ENCODE data around the gene PPM1E. TPM values are rescaled to one million over a fixed set of nuclear protein-coding genes. Genes with fewer than 3 reads are reported as not detected.

The PPM1E gene
- total and polyA plus RNA-seq, 2 of the 8 experiments (the other 6 are each of a cell fraction or from before 2014, with no cell fraction given) = 5.0 to 10.4 TPM

DNA sequence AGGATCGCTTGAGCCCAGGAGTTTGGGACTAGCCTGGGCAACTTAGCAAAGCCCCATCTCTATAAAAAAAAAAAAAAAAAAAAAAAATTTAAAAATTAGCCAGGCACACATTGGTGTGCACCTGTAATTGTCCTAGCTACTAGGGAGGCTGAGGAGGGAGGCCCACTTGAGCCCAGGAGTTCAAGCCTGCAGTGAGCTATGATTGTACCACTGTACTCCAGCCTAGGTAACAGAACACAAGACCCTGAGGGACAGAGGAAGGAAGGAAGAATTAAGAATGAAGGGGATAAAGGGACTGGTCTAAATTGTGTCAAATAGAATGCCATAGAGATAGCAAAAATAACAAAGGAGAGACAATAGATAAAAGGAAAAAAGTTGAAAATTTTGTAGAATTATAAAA, 248.2 kb downstream of the PPM1E start:
- no peak for FAIRE-seq
- no peak overlapping the region for H3K4me3 ChIP-seq (ENCODE audit: extremely low read depth in 1 of 4, insufficient read depth in 2 of 4, low read depth in 3 of 4, low read length in 4 of 4)
- CTCF ChIA-PET (ENCODE audit: partially characterized antibody) = interaction anchor here (1.0 to 2.9 kb wide), 7 partner anchors 33 to 425 kb away, joined by 3 to 8 read pairs (median 4); no protein-coding TSS in a partner anchor
- H3K23ac ChIP-seq (ENCODE audit: insufficient read length) = no peak overlapping the region
- H4K8ac ChIP-seq (ENCODE audit: extremely low read depth, insufficient read depth, low read length) = no peak overlapping the region
- no peak overlapping the region for H3K4ac ChIP-seq (replicated peaks; ENCODE audit: insufficient read length, low read depth, low read length)
- no peaks in the 10 kb centered on the region for H3K79me1 ChIP-seq (ENCODE audit: low read depth, low read length)
- no peak overlapping the region for H3K14ac ChIP-seq (ENCODE audit: insufficient read length)
- no peak overlapping the region for H2BK20ac ChIP-seq (ENCODE audit: low read length)
- H3K56ac ChIP-seq (replicated peaks; ENCODE audit: insufficient read length, low read depth, low read length) = no peak overlapping the region
- H3K27ac ChIP-seq (ENCODE audit: low read depth, low read length) = no peak overlapping the region
- POLR2A ChIA-PET (ENCODE audit: partially characterized antibody) = no interaction called here
- no peak overlapping the region for H2AK5ac ChIP-seq (ENCODE audit: low read depth, low read length)
- no peak overlapping the region for H2BK15ac ChIP-seq (ENCODE audit: low read length)
- no peak overlapping the region for H4K5ac ChIP-seq (ENCODE audit: insufficient read length, low read depth, low read length)
- H2AFZ ChIP-seq (ENCODE audit: low read length) = no peak overlapping the region
- no peaks in the 10 kb centered on the region for H3K79me2 ChIP-seq (ENCODE audit: control insufficient read depth in 1 of 2, insufficient read depth in 2 of 2, low read length in 2 of 2)
- H3K4me2 ChIP-seq (ENCODE audit: insufficient read depth in 1 of 2, low read depth in 2 of 2, low read length in 2 of 2) = no peak overlapping the region
- no peak overlapping the region; the same call in 1 of the 2 replicates for H2BK5ac ChIP-seq (ENCODE audit: low read depth, low read length)
- H2BK120ac ChIP-seq (replicated peaks; ENCODE audit: low read depth, low read length) = no peak overlapping the region
- no peaks in the 10 kb centered on the region for H3K27me3 ChIP-seq (replicated peaks in 1 of 4; ENCODE audit: control insufficient read depth in 3 of 4, extremely low read depth in 1 of 4, insufficient read depth in 3 of 4, low read length in 3 of 4)
- H3K9ac ChIP-seq (replicated peaks in 1 of 4; ENCODE audit: extremely low read depth in 1 of 4, low read depth in 3 of 4, low read length in 3 of 4) = no peak overlapping the region
- 78% methylated on average over 1 of the region's 1 CpG; no CpG with 5 or more reads in 1 of the 2 experiments for WGBS, 2 experiments (ENCODE audit: extremely low coverage in 1 of 2, insufficient coverage in 1 of 2, insufficient read length in 1 of 2, insufficient replicate concordance in 2 of 2, low coverage in 1 of 2, low lambda C conversion rate in 2 of 2, missing lambda C conversion rate in 1 of 2)
- TF ChIP-seq HDAC6 (IDR thresholded peaks at IDR 0.05; ENCODE audit: low read depth, low read length) = no peak
- no peak for TF ChIP-seq POLR2A (IDR thresholded peaks at IDR 0.05; ENCODE audit: control extremely low read depth in 1 of 2, low read depth in 2 of 2, low read length in 2 of 2)
- TF ChIP-seq SP4 (IDR thresholded peaks at IDR 0.05; ENCODE audit: low read length) = no peak
- TF ChIP-seq RNF2 (IDR thresholded peaks at IDR 0.05; ENCODE audit: borderline replicate concordance, low read depth, low read length, missing control alignments, poor library complexity, severe bottlenecking) = no peak
- TF ChIP-seq TEAD4 (IDR thresholded peaks at IDR 0.05; ENCODE audit: low read depth, low read length) = no peak
- no peak for TF ChIP-seq BRCA1 (IDR thresholded peaks at IDR 0.05; ENCODE audit: low read depth, low read length)
- TF ChIP-seq CREB1 (IDR thresholded peaks at IDR 0.05) = no peak
- TF ChIP-seq JUN (IDR thresholded peaks at IDR 0.05; ENCODE audit: low read depth, low read length) = no peak
- TF ChIP-seq, protein P1, sequence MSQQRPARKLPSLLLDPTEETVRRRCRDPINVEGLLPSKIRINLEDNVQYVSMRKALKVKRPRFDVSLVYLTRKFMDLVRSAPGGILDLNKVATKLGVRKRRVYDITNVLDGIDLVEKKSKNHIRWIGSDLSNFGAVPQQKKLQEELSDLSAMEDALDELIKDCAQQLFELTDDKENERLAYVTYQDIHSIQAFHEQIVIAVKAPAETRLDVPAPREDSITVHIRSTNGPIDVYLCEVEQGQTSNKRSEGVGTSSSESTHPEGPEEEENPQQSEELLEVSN (IDR thresholded peaks at IDR 0.05) = no peak
- TF ChIP-seq BACH1 (IDR thresholded peaks at IDR 0.05; ENCODE audit: low read length) = no peak
- TF ChIP-seq CTBP2 (IDR thresholded peaks at IDR 0.05; ENCODE audit: borderline replicate concordance, insufficient read depth, insufficient read length, low read length) = no peak
- H4K20me1 ChIP-seq (replicated peaks in 1 of 2; ENCODE audit: control insufficient read depth in 1 of 2, insufficient read depth in 2 of 2, low read length in 2 of 2) = no peaks in the 10 kb centered on the region
- H4K91ac ChIP-seq (replicated peaks; ENCODE audit: insufficient read length, low read length) = no peak overlapping the region
- no peaks in the 10 kb centered on the region for H3K4me1 ChIP-seq (replicated peaks in 1 of 4; ENCODE audit: control insufficient read depth in 3 of 4, insufficient read depth in 4 of 4, low read length in 3 of 4)
- H3K9me3 ChIP-seq (ENCODE audit: insufficient read depth in 2 of 2, low read depth in 1 of 2, low read length in 1 of 2) = no peaks in the 10 kb centered on the region
- H3K23me2 ChIP-seq (ENCODE audit: low read depth, low read length) = no peaks in the 10 kb centered on the region
- peaks cover 0 to 11% (median 7%) of the 10 kb centered on the region in 4 experiments; a peak in 6 of 8 replicates for H3K36me3 ChIP-seq (ENCODE audit: control insufficient read depth in 2 of 4, insufficient read depth in 4 of 4, low read length in 3 of 4)
- no peak overlapping the region for H2BK12ac ChIP-seq (ENCODE audit: low read depth, low read length)
- no peak overlapping the region for H3K18ac ChIP-seq (ENCODE audit: extremely low read depth, low read length)
- DNase-seq (ENCODE audit: low read depth in 1 of 2, low spot score in 2 of 2) = no peak

Data from H1 (cell line).